HG02588 (cell line): Measurements from ENCODE around the gene TMEM198.

ENCODE experiments used
- ATAC-seq: cut with Tn5 transposase; IDR thresholded peaks from one replicate; pipeline ENCODE4 v1.9.1; 2021; ENCODE audit warnings: mild to moderate bottlenecking, moderate library complexity; ENCODE audit not compliant: unreplicated experiment

TMEM198 gene

DNA sequence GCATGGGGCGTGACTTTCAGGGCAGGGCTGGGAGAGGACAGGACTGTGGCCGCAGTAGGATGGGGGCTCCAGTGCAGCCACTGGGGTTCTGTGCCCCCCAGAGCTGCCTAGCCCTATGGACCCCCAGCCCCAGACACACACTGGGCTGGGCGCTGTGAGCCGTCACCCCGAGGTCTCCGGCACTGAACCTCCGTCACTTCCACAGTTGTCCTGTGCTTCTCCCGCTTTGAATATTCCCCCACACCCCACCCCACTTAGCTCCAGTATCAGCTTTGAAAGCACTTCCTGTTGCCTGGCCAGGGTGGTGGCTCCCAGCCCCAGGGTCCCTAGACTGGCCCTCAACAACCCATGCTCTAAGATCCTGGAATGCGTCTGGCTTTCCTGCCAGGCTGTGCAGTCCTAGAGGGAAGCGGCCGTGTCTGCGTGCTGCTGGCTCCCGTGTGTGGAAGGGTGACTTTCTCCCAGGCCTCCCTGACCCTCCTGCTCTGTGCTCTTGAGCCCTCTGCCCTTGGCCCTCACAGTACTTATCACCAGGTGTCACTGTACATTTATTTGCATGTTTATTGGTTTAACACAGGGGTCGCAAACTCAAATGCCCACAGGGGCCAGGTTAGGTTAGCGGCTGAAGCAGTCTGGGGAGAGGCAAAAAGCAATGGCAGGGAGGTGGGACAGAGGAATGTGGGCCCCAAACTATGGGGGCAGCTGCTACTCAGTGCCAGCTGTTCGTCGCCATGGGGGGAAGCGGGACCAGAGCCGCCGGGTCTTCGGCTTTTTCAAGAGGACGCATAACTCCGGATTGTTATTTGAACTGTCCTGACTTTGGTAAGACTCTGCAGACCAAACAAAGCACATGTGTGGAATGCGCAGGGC lies 17.6 kb downstream of the TMEM198 start:
- no peak for ATAC-seq

DNA sequence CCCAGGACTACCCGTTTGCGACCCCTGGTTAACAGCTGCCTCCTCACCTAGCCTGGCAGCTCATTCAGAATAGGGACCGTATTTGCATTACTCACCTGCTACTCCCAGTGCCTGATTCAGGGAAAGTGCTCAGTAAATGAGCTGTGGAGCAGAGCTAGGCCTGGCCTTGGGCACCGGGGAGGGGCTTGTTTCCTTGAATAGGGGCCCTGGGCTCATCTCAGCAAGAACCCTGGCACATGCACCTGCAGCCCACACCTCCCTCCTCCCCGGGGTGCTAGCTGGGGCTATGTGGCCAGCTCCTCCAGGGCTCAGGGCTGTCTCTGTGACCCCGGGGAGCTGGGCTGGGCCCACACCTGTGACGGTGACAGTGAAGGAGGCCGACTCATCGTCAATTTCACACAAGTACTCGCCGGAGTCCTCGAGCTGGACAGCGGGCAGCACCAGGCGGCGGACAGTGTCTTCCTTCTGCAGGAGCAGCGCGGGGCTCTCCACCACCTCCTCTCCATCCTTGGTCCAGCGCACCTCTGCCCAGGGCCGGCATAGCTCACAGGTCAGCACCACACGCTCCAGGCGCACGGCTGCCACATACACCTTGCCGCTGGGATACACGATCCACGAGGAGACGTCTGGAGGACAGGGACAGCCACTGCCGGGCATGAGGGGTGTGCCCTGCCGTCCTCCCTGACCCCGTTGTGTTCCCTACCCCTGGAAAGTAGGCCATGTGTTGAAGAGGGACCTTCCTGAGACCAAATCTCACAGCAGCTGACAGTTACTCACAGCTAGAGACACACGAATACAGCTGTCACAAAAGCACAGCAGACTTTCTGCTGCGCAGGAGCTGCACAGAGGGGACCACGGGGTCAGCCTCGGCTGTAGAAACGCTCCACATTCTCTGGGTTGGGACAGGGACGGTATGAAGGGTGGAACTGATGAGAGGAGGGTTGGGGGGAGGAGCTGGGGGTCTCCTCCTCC lies 18.5 kb downstream of the TMEM198 start:
- ATAC-seq, result no peak

GRCh38 chr2:219563271-219563928 lies 19.6 kb downstream of the TMEM198 start:
- no peak for ATAC-seq

DNA sequence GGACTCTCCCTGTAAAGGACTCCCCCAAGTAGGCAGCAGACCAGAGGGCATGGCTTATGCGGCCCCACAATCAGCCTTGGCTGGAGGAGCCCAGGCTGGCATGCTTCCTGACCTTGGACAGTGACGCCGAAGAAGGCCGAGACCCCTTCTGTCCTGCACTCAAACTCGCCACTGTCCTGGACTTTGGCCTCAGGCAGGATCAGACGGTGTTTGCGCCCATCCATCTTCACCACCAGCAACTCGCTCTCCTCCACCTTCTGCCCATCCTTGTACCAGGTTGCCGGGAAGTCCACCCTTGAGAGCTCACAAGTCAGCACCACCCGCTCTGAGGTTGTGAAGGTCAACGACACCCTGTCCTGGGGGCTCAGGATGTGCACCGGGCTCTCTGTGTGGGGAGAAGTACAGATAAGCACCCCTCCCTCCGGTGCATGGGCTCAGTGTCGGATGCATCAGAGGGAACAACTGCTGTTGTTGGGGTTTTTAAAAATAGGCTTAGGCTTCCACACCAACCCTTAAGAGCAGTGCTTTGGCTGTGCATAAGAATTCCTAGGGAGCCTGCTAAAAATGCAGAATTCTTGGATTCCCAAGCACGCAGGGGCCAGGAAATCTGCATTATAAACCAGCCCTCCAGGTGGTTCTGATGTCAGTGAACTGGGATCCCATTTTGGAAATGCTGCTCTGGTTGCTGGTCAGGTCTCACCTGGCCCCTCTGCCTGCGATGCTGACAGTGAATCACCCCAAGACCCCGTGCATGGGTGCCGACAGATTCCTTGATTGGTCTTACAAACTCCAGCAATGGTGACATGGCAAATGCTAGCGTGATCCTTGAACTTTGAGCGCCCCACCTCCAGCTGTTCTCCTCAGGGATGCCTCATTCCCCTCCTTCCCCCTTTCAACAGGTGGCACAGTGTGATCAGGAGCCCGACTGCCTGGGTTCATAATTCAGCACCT lies 21.6 kb downstream of the TMEM198 start:
- ATAC-seq, result no peak

GRCh38 chr2:219566640-219567039 lies 22.8 kb downstream of the TMEM198 start:
- no peak for ATAC-seq

DNA sequence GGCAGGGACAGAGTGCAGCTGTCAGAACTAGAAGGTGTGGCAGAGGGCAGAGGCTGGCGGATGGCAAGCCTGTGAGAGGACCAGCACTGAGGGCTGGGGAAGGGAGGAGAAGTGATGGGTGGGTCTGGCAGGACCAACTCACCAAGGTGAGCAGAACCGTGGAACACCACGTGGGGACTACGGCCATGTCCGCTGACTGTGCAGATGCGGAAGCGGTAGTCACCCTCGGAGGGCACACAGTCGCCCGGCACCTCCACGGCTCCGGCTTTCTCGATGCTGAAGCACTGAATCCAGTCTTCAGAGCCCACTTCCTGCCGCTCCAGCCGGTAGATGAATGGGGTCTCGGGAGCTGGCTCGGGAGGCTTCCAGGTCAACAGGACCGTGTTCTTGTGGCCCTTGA lies 23.3 kb downstream of the TMEM198 start:
- no peak for ATAC-seq

GRCh38 chr2:219567791-219568361 lies 24.0 kb downstream of the TMEM198 start:
- ATAC-seq, result no peak

DNA sequence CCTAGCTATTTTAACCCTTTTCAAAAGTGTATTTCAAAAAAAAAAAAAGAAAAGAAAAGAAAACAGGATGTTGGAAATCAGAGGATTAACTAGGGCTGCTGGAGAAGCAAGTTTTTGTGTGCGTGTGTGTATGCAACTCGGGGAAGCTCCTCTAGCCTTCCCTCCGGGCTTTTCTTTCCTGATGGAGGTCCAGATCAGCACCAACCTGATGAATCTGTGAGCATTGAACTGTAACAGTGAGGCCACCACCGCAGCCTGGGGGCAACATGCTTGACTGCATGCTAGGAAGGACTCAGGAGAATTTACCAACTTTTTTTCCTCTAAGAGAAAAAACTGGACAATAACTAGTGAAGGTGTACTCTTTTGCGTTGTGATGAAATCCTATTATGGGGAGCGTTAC lies 25.2 kb downstream of the TMEM198 start:
- ATAC-seq, result no peak

DNA sequence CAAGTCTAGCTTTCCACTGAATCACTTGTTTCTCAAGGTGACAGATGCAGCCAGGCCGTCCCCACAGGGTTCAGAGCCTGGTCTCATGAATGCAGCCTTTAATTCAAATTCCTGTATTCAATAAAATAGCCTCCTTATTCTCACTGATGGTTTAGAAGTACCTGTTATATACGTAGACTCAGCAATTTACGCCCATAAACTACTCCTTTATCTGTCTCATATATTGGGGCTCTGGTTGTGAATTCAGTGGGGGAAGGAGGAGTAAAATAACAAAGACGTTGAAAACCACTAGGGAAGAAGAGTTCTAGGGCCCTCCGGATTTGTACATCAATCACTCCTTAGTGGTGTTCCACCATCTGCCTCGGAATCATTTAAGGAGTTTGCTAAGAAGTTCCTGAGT lies 25.8 kb downstream of the TMEM198 start:
- ATAC-seq, result no peak

- ATAC-seq, result no peak
Observed at GRCh38 chr2:219570194-219570923, 26.5 kb downstream of the TMEM198 start.

- ATAC-seq, result no peak
Observed at GRCh38 chr2:219570924-219571310, 27.1 kb downstream of the TMEM198 start.

- ATAC-seq, result no peak
Observed at GRCh38 chr2:219571311-219572236, 27.7 kb downstream of the TMEM198 start, which contains the start of gene OBSL1. OBSL1 (minus strand) TSS chr2:219571539; CDS start chr2:219571232, 307 bp downstream.

DNA sequence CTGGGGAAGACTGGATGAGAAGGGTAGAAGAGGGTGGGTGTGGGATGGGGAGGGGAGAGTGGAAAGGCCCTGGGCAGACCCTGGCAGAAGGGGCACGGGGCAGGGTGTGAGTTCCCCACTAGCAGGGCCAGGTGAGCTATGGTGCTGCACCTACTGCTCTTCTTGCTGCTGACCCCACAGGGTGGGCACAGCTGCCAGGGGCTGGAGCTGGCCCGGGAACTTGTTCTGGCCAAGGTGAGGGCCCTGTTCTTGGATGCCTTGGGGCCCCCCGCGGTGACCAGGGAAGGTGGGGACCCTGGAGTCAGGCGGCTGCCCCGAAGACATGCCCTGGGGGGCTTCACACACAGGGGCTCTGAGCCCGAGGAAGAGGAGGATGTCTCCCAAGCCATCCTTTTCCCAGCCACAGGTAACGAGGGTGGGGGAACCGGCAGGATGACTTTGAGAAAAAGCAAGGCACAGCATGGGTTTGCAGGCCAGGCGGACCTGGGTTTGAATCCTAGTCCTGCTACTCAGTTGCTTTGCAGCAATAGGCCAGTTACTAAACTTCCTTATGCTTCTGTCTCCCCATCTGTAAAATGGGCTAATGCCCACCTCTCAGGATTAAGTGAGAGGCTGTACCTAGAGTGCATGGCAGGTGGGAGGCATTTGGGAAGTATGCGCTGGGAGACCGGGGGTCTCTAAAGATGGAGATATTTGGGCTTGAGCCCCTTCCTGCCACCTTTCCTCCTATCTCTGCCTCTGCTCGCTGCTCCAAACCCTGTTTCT lies 28.6 kb downstream of the TMEM198 start, which contains the start of gene INHA:
Gene INHA (plus strand): TSS at position 74 of the 765 bp plus-strand sequence. CDS start 65 bp downstream, at position 139.
- ATAC-seq, result no peak

DNA sequence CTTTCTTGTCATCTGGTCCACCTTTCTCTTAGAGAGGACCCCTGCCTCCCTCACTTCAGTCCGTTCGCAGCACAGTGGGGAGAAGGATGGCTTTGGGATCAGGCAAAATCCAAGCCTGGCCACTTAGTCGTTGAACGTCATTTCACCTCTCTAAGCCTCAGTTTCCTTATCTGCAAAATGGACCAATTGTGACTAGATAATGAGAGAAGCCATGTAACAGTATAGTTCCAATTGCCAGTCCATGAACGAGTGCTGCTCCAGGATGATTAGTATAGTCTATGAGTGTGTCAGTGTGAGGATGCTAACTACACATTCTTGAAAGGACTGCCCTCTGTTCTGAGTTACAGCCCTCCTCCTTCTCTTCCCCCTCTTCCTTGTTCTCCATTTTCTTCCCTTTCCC lies 29.3 kb downstream of the TMEM198 start:
- no peak for ATAC-seq

- ATAC-seq, result no peak
Observed at GRCh38 chr2:219574484-219575311, 30.9 kb downstream of the TMEM198 start.
